Activated CD8-positive, alpha-beta memory T cell treated with anti-CD3 and anti-CD28 coated beads for 1 hour (primary cell): Measurements from ENCODE around the gene BMP3.
"Not testable (repeated sequence)": the region's sequence is repeated elsewhere in the genome, so short reads cannot be mapped to it uniquely, and the experiment has no call there.

ENCODE experiments used
- DNase-seq, 2 donors: peaks; one replicate each; pipeline ENCODE4 v3.0.0-alpha.2; 2020; ENCODE audit warnings: low read depth in 1 of 2; ENCODE audit errors: extremely low read depth in 1 of 2

The BMP3 gene

DNA sequence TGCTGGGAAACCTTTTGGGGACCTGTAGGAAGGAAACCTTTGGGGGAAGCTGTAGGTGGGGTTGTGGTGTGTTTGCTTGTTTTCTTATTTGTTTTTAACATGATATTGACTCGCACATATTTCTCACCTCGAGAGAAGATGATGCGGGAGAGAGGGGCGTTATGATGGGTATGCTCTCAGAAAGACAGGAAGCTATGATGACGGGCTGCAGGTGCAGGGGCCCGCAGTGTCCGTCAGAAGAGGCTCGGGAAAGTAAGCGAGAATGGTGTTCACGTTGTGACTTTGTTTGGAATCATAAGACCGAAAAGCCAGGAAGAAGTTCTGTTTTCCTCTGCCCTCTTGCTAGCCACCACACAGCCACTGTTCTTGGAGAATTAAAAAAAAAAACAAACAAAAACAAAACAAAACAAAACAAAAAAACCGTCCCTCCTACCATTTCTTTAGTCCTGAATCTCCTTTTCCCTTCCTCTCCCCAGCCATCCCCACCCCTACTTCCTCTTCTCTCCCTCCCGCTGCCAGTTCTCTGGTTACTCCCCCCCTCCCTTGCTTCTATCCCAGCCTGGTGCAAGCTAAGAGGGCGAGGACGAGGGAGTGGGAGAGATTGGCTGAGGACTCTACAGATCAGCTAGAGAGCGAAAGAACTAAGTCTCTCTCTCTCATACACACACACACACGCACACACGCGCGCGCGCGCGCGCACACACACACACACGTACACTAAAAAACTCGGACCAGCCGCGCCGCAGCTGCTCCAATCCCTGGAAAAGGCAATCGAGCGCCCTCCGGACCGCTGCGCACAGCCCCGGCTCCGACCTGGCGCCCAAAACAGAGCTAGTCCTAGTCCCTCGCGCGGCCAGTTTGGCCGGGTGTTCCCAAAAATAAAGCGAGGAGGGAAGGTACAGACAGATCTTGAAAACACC is at the start of gene BMP3:
Gene BMP3, plus strand, starts transcription at position 648 of the 920 bp plus-strand sequence. CDS start 577 bp downstream, outside the sequence.
- no peak for DNase-seq

DNA sequence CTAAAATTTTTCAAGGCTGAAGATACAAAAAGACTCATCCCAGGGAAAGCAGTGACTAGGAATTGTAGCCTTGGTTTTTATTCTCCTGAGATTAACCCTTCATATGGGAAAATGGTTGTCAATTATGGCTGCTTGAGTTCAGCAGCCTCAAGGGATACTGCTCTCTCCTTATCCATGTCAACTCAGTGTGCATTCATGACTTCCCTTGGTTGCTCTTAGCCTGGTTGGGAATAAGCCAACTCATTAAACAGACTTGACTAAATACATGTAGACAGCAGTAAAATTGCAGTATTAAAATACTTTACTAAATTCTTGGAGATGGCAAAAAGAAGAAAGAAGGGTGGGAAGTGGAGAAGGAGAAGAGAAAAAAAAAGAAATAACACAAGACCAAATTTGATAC is 44.5 kb upstream of the BMP3 start:
- no peak for DNase-seq

DNA sequence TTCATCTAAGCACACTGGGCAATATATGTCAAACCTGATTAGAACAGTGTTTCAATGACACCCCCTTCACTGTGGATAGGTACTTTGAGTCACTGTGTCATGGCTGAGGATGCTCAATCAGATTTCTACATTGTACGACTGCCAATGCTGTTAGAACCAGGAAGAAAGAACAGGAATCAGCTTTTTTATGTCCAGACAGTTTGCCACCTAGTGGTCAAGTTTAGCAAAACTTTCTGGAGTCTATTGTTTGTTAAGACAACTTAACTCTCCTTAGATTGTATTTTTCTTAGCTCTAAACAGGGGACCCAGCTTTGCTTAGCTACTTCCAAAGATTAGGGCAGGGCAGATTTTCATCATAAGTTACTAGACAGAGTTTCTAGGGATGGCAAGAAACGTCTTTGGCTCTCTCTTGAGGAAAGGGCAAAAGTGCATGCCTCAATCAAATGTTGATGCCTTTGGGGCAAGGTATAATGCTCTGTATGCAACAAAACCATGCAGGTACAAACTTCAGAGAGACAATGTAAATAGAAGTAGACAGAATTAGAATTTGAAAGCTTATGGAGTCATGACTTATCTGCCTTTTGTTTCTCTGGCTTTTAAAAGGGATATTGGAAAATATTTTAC is 40.5 kb upstream of the BMP3 start:
- no peak for DNase-seq

- no peak for DNase-seq
Measured at GRCh38 chr4:80990851-80991250, 39.7 kb upstream of the BMP3 start.

- no peak for DNase-seq
Measured at GRCh38 chr4:80999943-81000342, 30.6 kb upstream of the BMP3 start.

GRCh38 chr4:81003597-81004111 is 26.9 kb upstream of the BMP3 start:
- DNase-seq, result no peak

GRCh38 chr4:81007417-81007816 is 23.1 kb upstream of the BMP3 start:
- no peak for DNase-seq

DNA sequence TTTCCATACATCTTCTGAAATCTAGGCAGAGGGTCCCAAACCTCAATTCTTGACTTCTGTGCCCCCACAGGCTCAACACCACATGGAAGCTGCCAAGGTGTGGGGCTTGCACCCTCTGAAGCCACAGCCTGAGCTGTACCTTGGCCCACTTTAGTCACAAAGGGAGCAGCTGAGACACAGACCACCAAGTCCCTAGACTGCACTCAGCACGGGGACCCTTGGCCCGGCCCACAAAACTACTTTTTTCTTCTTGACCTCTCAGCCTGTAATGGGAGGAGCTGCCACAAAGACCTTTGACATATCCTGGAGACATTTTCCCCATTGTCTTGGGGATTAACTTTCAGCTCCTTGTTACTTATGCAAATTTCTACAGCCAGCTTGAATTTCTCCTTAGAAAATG is 13.9 kb upstream of the BMP3 start:
- not testable (repeated sequence) for DNase-seq

DNA sequence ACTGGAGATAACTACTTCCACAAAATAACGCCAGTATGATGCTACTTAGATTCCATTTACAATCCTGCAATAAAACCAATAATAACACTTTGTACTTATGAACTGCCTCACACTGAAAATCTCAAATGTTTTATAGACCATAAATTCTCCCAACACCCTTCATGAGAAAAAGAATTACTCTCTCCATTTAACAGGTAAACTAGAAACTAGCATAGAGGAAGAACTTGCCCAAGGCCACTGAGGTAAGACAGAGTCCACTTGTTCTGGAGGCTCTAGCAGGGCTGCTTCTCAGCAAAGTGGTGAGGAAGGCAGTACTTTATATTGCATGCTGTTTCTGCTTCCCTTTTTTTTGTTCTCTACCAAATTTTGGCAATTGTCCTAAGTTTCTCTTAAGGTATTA is 11.5 kb upstream of the BMP3 start:
- DNase-seq, result no peak

DNA sequence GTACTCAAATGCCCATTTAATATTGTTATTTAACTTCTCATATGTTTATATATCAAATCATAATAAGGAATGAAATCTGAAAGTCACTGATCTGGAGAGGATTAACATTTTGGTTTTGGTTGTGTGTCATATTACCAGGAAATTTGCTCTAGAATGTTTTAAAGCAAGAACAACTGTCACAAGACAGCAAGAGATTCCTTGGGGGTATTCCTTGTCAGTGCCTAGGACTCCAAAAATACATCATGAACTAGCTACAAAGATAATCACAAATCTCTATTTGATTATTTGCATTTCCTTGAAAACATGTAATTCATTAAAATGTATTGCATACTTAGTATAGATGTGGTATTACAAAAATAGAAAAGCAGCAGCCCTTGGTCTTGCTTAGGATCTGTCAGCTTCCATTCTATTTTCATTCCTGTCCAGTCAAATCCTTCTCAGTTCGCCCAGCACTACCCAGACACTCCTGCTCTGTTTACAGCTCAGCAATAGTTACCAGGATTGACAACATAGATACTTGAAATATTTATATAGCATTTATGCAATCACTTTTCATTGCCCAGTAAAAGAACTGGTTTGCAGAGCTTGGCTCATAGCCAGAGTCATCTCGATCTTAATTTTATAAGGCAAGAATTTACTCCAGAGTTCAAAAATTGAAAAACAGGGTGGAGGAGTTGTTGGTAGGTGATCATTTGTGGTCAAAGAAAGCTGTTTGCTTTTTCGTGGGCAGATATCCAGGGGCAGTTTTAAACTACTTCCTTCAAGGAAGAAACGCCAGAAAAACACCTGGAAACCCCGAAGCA is 9.2 kb upstream of the BMP3 start:
- DNase-seq, result no peak

GRCh38 chr4:81021981-81022380 is 8.5 kb upstream of the BMP3 start:
- DNase-seq, result no peak

- no peak for DNase-seq
Measured at GRCh38 chr4:81023484-81023883, 7.0 kb upstream of the BMP3 start.

GRCh38 chr4:81030981-81031791 is 678 bp downstream of the BMP3 start:
- no peak for DNase-seq

DNA sequence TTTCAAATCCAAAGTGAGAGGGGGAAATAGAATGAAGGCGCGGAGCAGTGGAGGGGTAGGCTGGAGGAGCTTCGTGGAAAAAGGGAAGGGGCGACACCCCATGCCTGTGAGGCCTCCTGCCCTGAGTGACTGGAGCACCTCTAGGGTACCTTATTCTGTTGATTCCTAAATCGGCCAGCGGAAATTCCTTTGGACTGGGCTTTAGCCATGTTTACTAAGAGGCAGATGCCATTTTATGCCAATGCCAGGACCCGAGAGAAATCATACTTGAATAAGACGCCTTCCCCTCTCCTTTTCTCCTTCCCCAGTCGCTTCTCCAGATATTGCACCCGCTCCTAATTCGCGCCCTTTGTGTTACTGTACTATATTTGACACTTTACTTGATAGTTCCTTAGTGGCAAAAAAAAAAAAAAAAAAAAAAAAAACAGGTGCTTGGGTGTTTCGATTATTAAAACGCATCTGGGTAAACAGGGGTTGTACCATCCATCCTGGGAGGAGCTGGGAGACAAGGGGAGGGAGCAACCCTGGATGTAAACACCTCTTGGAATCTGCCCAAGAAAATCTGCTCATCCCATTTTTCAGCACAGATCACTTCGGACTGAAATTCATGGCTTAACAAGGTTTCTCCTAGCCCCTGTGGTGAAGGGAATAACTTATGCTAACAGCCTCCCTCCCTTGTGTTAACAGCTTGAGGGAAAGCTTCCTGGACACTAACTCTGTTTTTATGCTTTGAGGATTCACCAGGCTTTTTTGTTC is 1.5 kb downstream of the BMP3 start:
- no peak for DNase-seq

- no peak for DNase-seq
Measured at GRCh38 chr4:81032771-81033684, 2.5 kb downstream of the BMP3 start.

GRCh38 chr4:81038636-81039350 is 8.3 kb downstream of the BMP3 start:
- DNase-seq, result no peak

DNA sequence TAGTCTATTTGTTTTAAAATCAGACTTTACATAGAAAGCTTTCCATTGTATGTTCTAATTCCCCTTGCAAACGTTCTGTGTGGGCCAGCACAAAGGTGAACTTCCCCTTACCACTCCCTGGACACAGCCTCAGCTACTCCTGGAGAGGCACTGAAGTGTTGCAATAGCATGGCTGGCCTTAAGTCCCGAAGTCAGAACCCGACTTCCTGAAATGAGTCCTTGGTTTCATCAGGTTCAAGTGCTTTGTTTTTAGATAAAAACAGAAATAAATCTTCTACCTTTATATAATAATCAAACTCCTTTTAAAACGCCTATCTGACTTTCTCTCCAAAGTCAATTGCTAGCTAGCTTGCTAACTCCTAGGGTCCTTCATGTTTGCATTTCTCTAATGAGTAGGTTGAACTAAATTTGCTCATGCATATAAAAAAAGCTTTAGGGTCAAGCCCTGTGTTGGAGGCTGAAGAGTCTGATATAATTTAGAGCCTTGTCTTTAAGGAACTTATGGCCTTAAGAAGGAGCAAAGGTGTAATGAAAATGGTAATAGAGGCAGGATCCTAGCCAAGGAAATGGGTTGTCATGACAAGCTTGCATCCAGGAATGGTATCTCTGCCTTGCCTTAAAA is 9.0 kb downstream of the BMP3 start:
- DNase-seq, result no peak
